Chondrocyte (in vitro differentiated cells): Measurements from ENCODE around the gene SGCE. TPM values are rescaled to one million over a fixed set of nuclear protein-coding genes. Genes with fewer than 3 reads are reported as not detected.

Experiments
- DNase-seq: peaks from one replicate; pipeline ENCODE4 v3.0.0; 2021; ENCODE audit warnings: mixed read lengths, low spot score
- H3K27ac Mint-ChIP-seq: one replicate; pipeline ENCODE4 v1.8.0; 2021; ENCODE audit warnings: mild to moderate bottlenecking, moderate library complexity, mixed read lengths; ENCODE audit not compliant: unreplicated experiment
- H3K27me3 Mint-ChIP-seq: 2 replicates; pipeline ENCODE4 v1.8.0; 2021; ENCODE audit warnings: low read depth, mixed read lengths
- H3K36me3 Mint-ChIP-seq: 2 replicates; pipeline ENCODE4 v1.8.0; 2021; ENCODE audit warnings: low read depth, mixed read lengths
- H3K4me1 Mint-ChIP-seq: 2 replicates; pipeline ENCODE4 v1.8.0; 2021; ENCODE audit warnings: low read depth, mild to moderate bottlenecking, mixed read lengths
- H3K4me3 Mint-ChIP-seq: one replicate; pipeline ENCODE4 v1.8.0; 2021; ENCODE audit warnings: mild to moderate bottlenecking, moderate library complexity, mixed read lengths; ENCODE audit not compliant: unreplicated experiment
- H3K9me3 Mint-ChIP-seq: 2 replicates; pipeline ENCODE4 v1.8.0; 2021; ENCODE audit warnings: low read depth, mixed read lengths
- CTCF ChIP-seq: fragments of 200-600 bp; sonication (generic); IDR thresholded peaks from 2 replicates; pipeline ENCODE4 v1.5.0; 2021; ENCODE audit warnings: antibody characterized with exemption, mild to moderate bottlenecking, moderate library complexity
- total RNA-seq: library from RNA; stranded (reverse); gene quantifications from 3 replicates; pipeline ENCODE4 v1.2.1, GENCODE V29; 2021

SGCE gene
- total RNA-seq, 1 donor from 2014 or later = 72.3 TPM

GRCh38 chr7:94657771-94658693 lies 2.1 kb upstream of the SGCE start:
- peaks cover 9% of the 10 kb centered on the region for H3K4me1 Mint-ChIP-seq
- TF ChIP-seq CTCF = no peak
- DNase-seq = peak; percentile 98
- H3K27me3 Mint-ChIP-seq = no peaks in the 10 kb centered on the region
- peak overlapping the region; percentile 93 for H3K4me3 Mint-ChIP-seq
- no peaks in the 10 kb centered on the region for H3K36me3 Mint-ChIP-seq
- H3K27ac Mint-ChIP-seq = peak overlapping the region; percentile 49
- no peaks in the 10 kb centered on the region for H3K9me3 Mint-ChIP-seq

- peak overlapping the region; percentile 96 for H3K27ac Mint-ChIP-seq
- H3K27me3 Mint-ChIP-seq = no peaks in the 10 kb centered on the region
- no peaks in the 10 kb centered on the region for H3K9me3 Mint-ChIP-seq
- peak overlapping the region; percentile 93 for H3K4me3 Mint-ChIP-seq
- no peak for TF ChIP-seq CTCF
- peaks cover 11% of the 10 kb centered on the region for H3K4me1 Mint-ChIP-seq
- H3K36me3 Mint-ChIP-seq = no peaks in the 10 kb centered on the region
- DNase-seq = no peak
Observed at GRCh38 chr7:94656925-94657731, 1.2 kb upstream of the SGCE start.

- Mint-ChIP-seq H3K27ac (peak overlapping the region; percentile 96), H3K36me3 (no peaks in the 10 kb centered on the region), H3K27me3 (no peaks in the 10 kb centered on the region), H3K4me3 (peak overlapping the region; percentile 93), H3K9me3 (no peaks in the 10 kb centered on the region), H3K4me1 (peaks cover 14% of the 10 kb centered on the region)
- DNase-seq = no peak
- no peak for TF ChIP-seq CTCF
Observed at GRCh38 chr7:94656658-94656924, 658 bp upstream of the SGCE start.

- DNase-seq = no peak
- Mint-ChIP-seq H3K4me1 (peaks cover 25% of the 10 kb centered on the region), H3K36me3 (no peaks in the 10 kb centered on the region), H3K4me3 (peak overlapping the region; percentile 93), H3K27ac (peak overlapping the region; percentile 95), H3K27me3 (no peaks in the 10 kb centered on the region), H3K9me3 (no peaks in the 10 kb centered on the region)
- TF ChIP-seq CTCF = no peak
Observed at GRCh38 chr7:94655126-94655847, 646 bp downstream of the SGCE start.

- no peaks in the 10 kb centered on the region for H3K27me3 Mint-ChIP-seq
- DNase-seq = no peak
- no peak for TF ChIP-seq CTCF
- no peaks in the 10 kb centered on the region for H3K36me3 Mint-ChIP-seq
- no peaks in the 10 kb centered on the region for H3K9me3 Mint-ChIP-seq
- H3K4me1 Mint-ChIP-seq = peaks cover 31% of the 10 kb centered on the region
- H3K4me3 Mint-ChIP-seq = peak overlapping the region; percentile 93
- H3K27ac Mint-ChIP-seq = peak overlapping the region; percentile 95
Observed at GRCh38 chr7:94654783-94655125, 1.2 kb downstream of the SGCE start.
